Measurements from ENCODE around the gene WDR90.

WDR90 gene

GRCh38 chr16:673399-673991 is 24.3 kb downstream of the WDR90 start:
- Histone ChIP-seq H3K36me3 (peaks cover 54% of the 10 kb centered on the region), H3K27me3 (ENCODE audit: insufficient read depth, low read depth, severe bottlenecking) (no peaks in the 10 kb centered on the region), H3K4me3 (ENCODE audit: low read depth, low read length) (no peak overlapping the region), H3K9me3 (ENCODE audit: severe bottlenecking) (no peaks in the 10 kb centered on the region), H3K27ac (no peak overlapping the region)
- TF ChIP-seq CTCF (IDR thresholded peaks at IDR 0.05; ENCODE audit: low read depth, low read length): no peak
- no peak for DNase-seq

- DNase-seq: no peak
- H3K9me3 ChIP-seq (ENCODE audit: severe bottlenecking): no peaks in the 10 kb centered on the region
- peaks cover 47% of the 10 kb centered on the region for H3K36me3 ChIP-seq
- H3K4me3 ChIP-seq (ENCODE audit: low read depth, low read length): no peak overlapping the region
- no peaks in the 10 kb centered on the region for H3K27me3 ChIP-seq (ENCODE audit: insufficient read depth, low read depth, severe bottlenecking)
- no peak overlapping the region for H3K27ac ChIP-seq
- no peak for TF ChIP-seq CTCF (IDR thresholded peaks at IDR 0.05; ENCODE audit: low read depth, low read length)
These were observed 25.2 kb downstream of the WDR90 start for GRCh38 chr16:674214-674881.

GRCh38 chr16:674968-675883 is 26.1 kb downstream of the WDR90 start, which contains the start of gene RHBDL1:
Gene RHBDL1 (plus strand): TSS chr16:675671. CDS start chr16:675791, 120 bp downstream.
- Histone ChIP-seq H3K27me3 (ENCODE audit: insufficient read depth, low read depth, severe bottlenecking) (no peaks in the 10 kb centered on the region), H3K36me3 (peaks cover 38% of the 10 kb centered on the region), H3K4me3 (ENCODE audit: low read depth, low read length) (peak within 1 kb of the TSS; percentile 24), H3K9me3 (ENCODE audit: severe bottlenecking) (no peaks in the 10 kb centered on the region), H3K27ac (no peak within 1 kb of the TSS)
- peak; percentile 78 for DNase-seq
- TF ChIP-seq CTCF (IDR thresholded peaks at IDR 0.05; ENCODE audit: low read depth, low read length): 0 out of 2 replicates have a peak, but pooled peaks have one; percentile 15

- H3K4me3 ChIP-seq (ENCODE audit: low read depth, low read length): peak overlapping the region; percentile 11
- no peak for TF ChIP-seq CTCF (IDR thresholded peaks at IDR 0.05; ENCODE audit: low read depth, low read length)
These were observed 26.9 kb downstream of the WDR90 start for GRCh38 chr16:675884-676564.

GRCh38 chr16:676565-676902 is 27.4 kb downstream of the WDR90 start:
- no peak for TF ChIP-seq CTCF (IDR thresholded peaks at IDR 0.05; ENCODE audit: low read depth, low read length)
- Histone ChIP-seq H3K27me3 (ENCODE audit: insufficient read depth, low read depth, severe bottlenecking) (no peaks in the 10 kb centered on the region), H3K36me3 (peaks cover 31% of the 10 kb centered on the region), H3K27ac (no peak overlapping the region), H3K4me3 (ENCODE audit: low read depth, low read length) (no peak overlapping the region), H3K9me3 (ENCODE audit: severe bottlenecking) (no peaks in the 10 kb centered on the region)
- no peak for DNase-seq

More at GRCh38 chr16:675884-676564, 26.9 kb downstream of the WDR90 start:
- Histone ChIP-seq H3K27me3 (ENCODE audit: insufficient read depth, low read depth, severe bottlenecking) (no peaks in the 10 kb centered on the region), H3K9me3 (ENCODE audit: severe bottlenecking) (no peaks in the 10 kb centered on the region), H3K36me3 (peaks cover 31% of the 10 kb centered on the region), H3K27ac (no peak overlapping the region)
- DNase-seq: no peak
